Activated naive CD4-positive, alpha-beta T cell treated with anti-CD3 and anti-CD28 coated beads for 36 hours (primary cell): ENCODE data around the gene OBSL1. TPM values are rescaled to one million over a fixed set of nuclear protein-coding genes. Genes with fewer than 3 reads are reported as not detected.
A peak's percentile ranks its signal among the peaks of the same experiment; 100 is the strongest.

Experiments used
- CTCF ChIA-PET: fragments of 350-600 bp; sonication (Branson Sonifier 250); formaldehyde crosslinking; loops from one replicate; lab custom pipeline; 2021; ENCODE audit warnings: antibody characterized with exemption; lab: Charles Lee
- DNase-seq: peaks from one replicate; pipeline ENCODE4 v3.0.0-alpha.2; 2020
- H3K27ac Mint-ChIP-seq: one replicate; pipeline ENCODE4 v1.8.0; 2021; ENCODE audit warnings: mild to moderate bottlenecking, mixed read lengths
- H3K27me3 Mint-ChIP-seq: one replicate; pipeline ENCODE4 v1.8.0; 2021; ENCODE audit warnings: low read depth, mixed read lengths
- H3K36me3 Mint-ChIP-seq: one replicate; pipeline ENCODE4 v1.8.0; 2021; ENCODE audit warnings: low read depth, mixed read lengths
- H3K4me1 Mint-ChIP-seq: one replicate; pipeline ENCODE4 v1.8.0; 2021; ENCODE audit warnings: low read depth, mixed read lengths
- H3K4me3 Mint-ChIP-seq: one replicate; pipeline ENCODE4 v1.8.0; 2021; ENCODE audit warnings: mild to moderate bottlenecking, moderate library complexity, mixed read lengths
- H3K9me3 Mint-ChIP-seq: one replicate; pipeline ENCODE4 v1.8.0; 2021; ENCODE audit warnings: mixed read lengths
- intact Hi-C: fragments of 100-400 bp; cut with micrococcal nuclease; formaldehyde crosslinking; loops from one replicate; pipeline ENCODE4 v1.15.1; 2023
- total RNA-seq, 2 experiments: library from RNA; stranded (reverse); gene quantifications; one replicate each; pipeline ENCODE4 v1.2.3, GENCODE V29; 2021

The OBSL1 gene
- total RNA-seq, 2 experiments from 2014 or later: 1.5 to 1.6 TPM

DNA sequence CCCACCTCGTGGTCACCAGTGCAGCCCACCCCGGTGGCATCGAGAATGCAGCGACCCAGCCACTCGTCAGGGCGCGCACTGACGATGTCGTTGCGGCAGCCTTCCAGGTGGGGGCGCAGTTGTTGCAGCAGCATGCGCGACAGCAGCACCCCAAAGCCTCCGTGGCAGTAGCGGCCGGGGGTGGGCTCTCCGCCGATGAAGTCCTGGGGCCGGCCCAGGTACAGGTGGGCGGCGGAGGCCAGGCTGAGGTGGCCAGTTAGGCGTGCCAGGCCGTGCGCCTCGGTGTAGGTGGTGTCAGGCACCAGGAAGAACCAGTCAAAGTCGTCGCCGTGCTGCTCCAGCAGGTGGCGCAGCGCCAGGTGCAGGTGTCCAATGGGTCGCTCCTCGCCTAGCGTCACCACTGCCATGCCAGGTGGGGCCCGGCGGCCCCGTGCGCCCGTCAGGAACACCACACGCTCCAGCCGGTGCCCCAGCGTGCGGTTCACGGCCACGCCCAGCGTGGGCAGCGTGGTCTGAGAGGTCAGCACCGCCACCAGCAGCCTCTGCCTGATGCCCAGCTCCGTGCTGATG, 29.6 kb downstream of the OBSL1 start:
- intact Hi-C loops: loop anchor here (1.0 to 5.0 kb wide), 7 partner anchors 19 to 381 kb away; partner anchors contain the start of genes CNPPD1, GLB1L, NHEJ1 and RETREG2
- Mint-ChIP-seq H3K4me1 (peaks cover 20% of the 10 kb centered on the region), H3K27me3 (peaks cover 3% of the 10 kb centered on the region), H3K4me3 (peak overlapping the region; percentile 79), H3K36me3 (peaks cover 9% of the 10 kb centered on the region), H3K27ac (no peak overlapping the region), H3K9me3 (no peaks in the 10 kb centered on the region)
- peak; percentile 91 for DNase-seq
- CTCF ChIA-PET: interaction anchor here (0.6 to 6.0 kb wide), 36 partner anchors 7 to 1011 kb away, joined by 3 to 65 read pairs (median 5); partner anchors contain the start of genes GMPPA, OBSL1 and STK11IP

GRCh38 chr2:219540784-219541504, 30.4 kb downstream of the OBSL1 start:
- H3K4me3 Mint-ChIP-seq: no peak overlapping the region
- peaks cover 20% of the 10 kb centered on the region for H3K4me1 Mint-ChIP-seq
- H3K36me3 Mint-ChIP-seq: peaks cover 9% of the 10 kb centered on the region
- intact Hi-C loops: loop anchor here (1.0 to 5.0 kb wide), 6 partner anchors 19 to 364 kb away; partner anchors contain the start of genes CNPPD1, GLB1L, RETREG2 and STK16
- no peak for DNase-seq
- CTCF ChIA-PET: interaction anchor here (0.5 to 6.0 kb wide), 34 partner anchors 8 to 857 kb away, joined by 3 to 65 read pairs (median 4); partner anchors contain the start of genes GMPPA, OBSL1 and STK11IP
- H3K27ac Mint-ChIP-seq: no peak overlapping the region
- peaks cover 3% of the 10 kb centered on the region for H3K27me3 Mint-ChIP-seq
- H3K9me3 Mint-ChIP-seq: no peaks in the 10 kb centered on the region

GRCh38 chr2:219539926-219540678, 31.2 kb downstream of the OBSL1 start:
- Mint-ChIP-seq H3K4me3 (no peak overlapping the region), H3K27me3 (peaks cover 3% of the 10 kb centered on the region), H3K27ac (no peak overlapping the region), H3K4me1 (peaks cover 20% of the 10 kb centered on the region), H3K9me3 (no peaks in the 10 kb centered on the region), H3K36me3 (peaks cover 9% of the 10 kb centered on the region)
- CTCF ChIA-PET: interaction anchor here (0.5 to 6.0 kb wide), 16 partner anchors 9 to 150 kb away, joined by 3 to 65 read pairs (median 12); partner anchors contain the start of gene STK11IP
- no peak for DNase-seq
- intact Hi-C loops: loop anchor here (5.0 kb wide), 2 partner anchors 293 to 363 kb away; partner anchors contain the start of genes CNPPD1, GLB1L, RETREG2 and STK16

DNA sequence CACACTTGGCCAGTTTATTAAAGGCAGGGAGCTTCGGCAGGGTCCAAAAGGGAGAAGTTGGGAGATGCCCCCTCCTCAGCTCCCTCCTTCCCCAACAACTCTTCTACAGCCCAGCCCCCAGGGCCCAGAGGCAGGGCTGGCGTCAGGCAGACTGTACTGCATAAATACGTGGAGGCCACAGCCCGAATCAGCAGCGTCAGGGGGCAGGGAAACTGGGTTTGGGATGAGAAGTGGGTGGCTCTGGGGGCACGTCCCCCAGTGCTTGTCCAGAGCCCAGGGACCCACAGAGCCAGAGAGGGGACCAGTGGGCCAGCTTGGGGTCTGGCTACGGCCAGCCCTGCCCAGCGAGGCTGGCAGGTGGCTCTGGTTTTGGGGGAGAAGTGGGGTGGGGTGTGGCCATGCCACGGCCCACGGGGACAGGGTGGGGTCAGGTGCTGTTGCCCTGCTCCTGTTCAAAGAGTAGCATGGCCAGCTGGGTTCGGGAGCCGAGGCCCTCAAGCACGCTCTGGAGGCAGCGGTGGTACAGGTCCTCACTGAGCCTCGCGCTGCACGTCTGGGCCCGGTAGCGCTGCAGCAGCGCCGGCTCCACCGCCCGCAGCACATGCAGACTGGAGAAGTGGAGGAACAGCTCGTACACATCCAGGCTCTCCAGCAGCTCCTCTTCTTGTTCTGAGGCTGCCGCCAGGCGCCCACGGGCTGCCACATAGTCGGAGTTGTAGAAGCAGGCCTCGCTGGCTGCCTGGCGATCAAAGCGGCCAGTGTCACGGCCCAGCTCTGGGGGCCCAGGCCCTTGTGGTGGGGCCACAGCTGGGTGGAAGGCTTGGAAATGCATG, 32.2 kb downstream of the OBSL1 start:
- no peak overlapping the region for H3K27ac Mint-ChIP-seq
- CTCF ChIA-PET: interaction anchor here (0.6 to 6.0 kb wide), 5 partner anchors 10 to 147 kb away, joined by 3 to 65 read pairs (median 55); no protein-coding TSS in a partner anchor
- H3K4me1 Mint-ChIP-seq: peaks cover 13% of the 10 kb centered on the region
- H3K27me3 Mint-ChIP-seq: no peaks in the 10 kb centered on the region
- H3K36me3 Mint-ChIP-seq: peaks cover 9% of the 10 kb centered on the region
- H3K9me3 Mint-ChIP-seq: no peaks in the 10 kb centered on the region
- intact Hi-C loops: no loop called here
- no peak overlapping the region for H3K4me3 Mint-ChIP-seq
- no peak for DNase-seq

DNA sequence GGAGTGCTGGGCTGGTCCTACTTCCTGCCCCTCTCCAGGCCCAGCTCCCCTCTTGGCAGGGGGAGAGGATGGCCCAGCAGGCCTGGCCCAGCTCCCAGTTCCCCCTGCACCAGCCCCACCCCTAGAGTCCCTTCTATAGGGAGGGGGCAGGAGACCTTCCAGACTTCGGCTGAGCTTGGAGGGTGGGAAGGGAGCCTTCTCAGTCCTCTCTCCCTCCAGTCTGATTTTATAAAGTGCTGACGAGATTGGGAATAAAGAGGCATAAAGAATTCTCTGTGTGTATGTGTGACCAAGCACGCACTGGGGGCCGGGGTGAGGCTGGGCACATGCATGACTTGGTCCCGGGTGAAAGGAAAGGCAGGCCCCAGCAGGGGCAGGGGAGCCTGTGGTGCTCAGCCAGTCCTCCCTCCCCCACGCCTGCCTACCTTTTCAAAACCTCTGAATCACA, 32.8 kb downstream of the OBSL1 start:
- H3K9me3 Mint-ChIP-seq: no peaks in the 10 kb centered on the region
- CTCF ChIA-PET: interaction anchor here (0.6 to 6.0 kb wide), 4 partner anchors 9 to 103 kb away, joined by 3 to 65 read pairs (median 30); a partner anchor contains a TSS
- DNase-seq: no peak
- H3K4me3 Mint-ChIP-seq: no peak overlapping the region
- intact Hi-C loops: no loop called here
- H3K27ac Mint-ChIP-seq: no peak overlapping the region
- peaks cover 9% of the 10 kb centered on the region for H3K36me3 Mint-ChIP-seq
- no peaks in the 10 kb centered on the region for H3K27me3 Mint-ChIP-seq
- peaks cover 13% of the 10 kb centered on the region for H3K4me1 Mint-ChIP-seq

- peaks cover 13% of the 10 kb centered on the region for H3K4me1 Mint-ChIP-seq
- intact Hi-C loops: no loop called here
- no peaks in the 10 kb centered on the region for H3K27me3 Mint-ChIP-seq
These were observed 33.5 kb downstream of the OBSL1 start for GRCh38 chr2:219537657-219538488.

DNA sequence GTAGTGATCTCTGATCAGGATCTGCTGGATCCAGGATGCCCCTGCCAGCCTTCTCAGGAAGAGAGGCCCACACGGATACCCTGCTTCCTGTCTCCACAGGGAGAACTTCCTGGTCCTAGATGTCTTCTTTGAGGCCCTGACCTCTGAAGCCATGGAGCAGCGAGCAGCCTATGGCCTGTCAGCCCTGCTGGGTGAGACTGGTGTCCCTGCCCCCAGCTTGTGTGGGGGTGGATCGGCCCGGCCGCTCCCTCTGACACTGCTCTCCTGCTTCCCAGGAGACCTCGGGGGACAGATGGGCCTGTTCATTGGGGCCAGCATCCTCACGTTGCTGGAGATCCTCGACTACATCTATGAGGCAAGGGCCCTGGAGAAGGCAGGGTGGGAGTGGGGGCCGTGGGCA, 34.4 kb downstream of the OBSL1 start:
- no peak for DNase-seq
- Mint-ChIP-seq H3K27ac (no peak overlapping the region), H3K4me1 (peaks cover 5% of the 10 kb centered on the region), H3K27me3 (no peaks in the 10 kb centered on the region), H3K4me3 (no peak overlapping the region), H3K9me3 (no peaks in the 10 kb centered on the region), H3K36me3 (peaks cover 9% of the 10 kb centered on the region)
- intact Hi-C loops: no loop called here
- CTCF ChIA-PET: interaction anchor here (5.5 kb wide), 1 partner anchor 8 kb away, joined by 65 read pairs; no protein-coding TSS in a partner anchor

More at GRCh38 chr2:219537657-219538488, 33.5 kb downstream of the OBSL1 start:
- no peak overlapping the region for H3K27ac Mint-ChIP-seq
- H3K4me3 Mint-ChIP-seq: no peak overlapping the region
- CTCF ChIA-PET: interaction anchor here (0.6 to 5.5 kb wide), 3 partner anchors 9 to 104 kb away, joined by 3 to 65 read pairs (median 3); a partner anchor contains a TSS
- H3K36me3 Mint-ChIP-seq: peaks cover 9% of the 10 kb centered on the region
- H3K9me3 Mint-ChIP-seq: no peaks in the 10 kb centered on the region
- DNase-seq: no peak

- no peak overlapping the region for H3K27ac Mint-ChIP-seq
- peaks cover 2% of the 10 kb centered on the region for H3K4me1 Mint-ChIP-seq
- no peak for DNase-seq
- no peak overlapping the region for H3K4me3 Mint-ChIP-seq
- peaks cover 9% of the 10 kb centered on the region for H3K36me3 Mint-ChIP-seq
- intact Hi-C loops: no loop called here
- no peaks in the 10 kb centered on the region for H3K9me3 Mint-ChIP-seq
- CTCF ChIA-PET: no interaction called here
- H3K27me3 Mint-ChIP-seq: peaks cover under 1% of the 10 kb centered on the region
These were observed 34.9 kb downstream of the OBSL1 start for GRCh38 chr2:219536425-219536824.

DNA sequence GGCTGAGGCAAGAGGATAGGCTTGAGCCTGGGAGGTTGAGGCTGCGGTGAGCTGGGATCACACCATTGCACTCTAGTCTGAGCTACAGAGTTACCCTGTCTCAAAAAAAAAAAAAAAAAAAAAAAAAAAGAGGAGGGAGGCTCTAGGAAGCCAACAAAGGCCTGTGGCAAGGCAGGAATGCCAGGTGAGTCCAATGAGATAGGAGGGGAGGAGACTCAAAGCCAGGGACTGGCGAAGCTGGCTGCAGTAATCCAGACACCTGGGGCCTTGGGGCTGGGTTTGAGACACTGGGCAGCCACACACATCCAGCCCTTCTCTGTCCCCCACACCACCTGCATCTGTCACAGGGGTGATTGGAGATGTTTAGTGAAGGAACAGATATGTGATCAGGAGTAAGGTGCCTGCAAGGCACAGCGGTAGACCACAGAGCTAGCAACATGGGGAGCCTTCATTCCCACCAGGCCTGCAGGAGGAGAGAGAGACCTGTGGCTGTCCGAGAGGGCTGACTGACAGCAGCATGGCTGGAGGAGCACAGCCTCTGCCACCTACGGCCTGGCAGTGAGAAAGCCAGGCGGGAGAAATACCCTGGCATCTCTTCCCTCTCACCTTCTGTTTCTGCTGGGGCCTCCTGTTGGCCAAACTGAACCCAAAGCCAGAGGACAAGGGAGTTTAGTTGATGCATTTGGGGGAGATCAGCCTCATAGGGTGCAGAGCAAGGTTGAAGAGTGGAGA, 37.2 kb downstream of the OBSL1 start:
- H3K4me3 Mint-ChIP-seq: no peak overlapping the region
- no peaks in the 10 kb centered on the region for H3K9me3 Mint-ChIP-seq
- CTCF ChIA-PET: interaction anchor here (0.6 to 1.1 kb wide), 4 partner anchors 39 to 412 kb away, joined by 3 to 4 read pairs (median 4); a partner anchor contains a TSS
- no peak overlapping the region for H3K27ac Mint-ChIP-seq
- DNase-seq: no peak
- no peaks in the 10 kb centered on the region for H3K4me1 Mint-ChIP-seq
- intact Hi-C loops: no loop called here
- peaks cover 21% of the 10 kb centered on the region for H3K27me3 Mint-ChIP-seq
- peaks cover 4% of the 10 kb centered on the region for H3K36me3 Mint-ChIP-seq

DNA sequence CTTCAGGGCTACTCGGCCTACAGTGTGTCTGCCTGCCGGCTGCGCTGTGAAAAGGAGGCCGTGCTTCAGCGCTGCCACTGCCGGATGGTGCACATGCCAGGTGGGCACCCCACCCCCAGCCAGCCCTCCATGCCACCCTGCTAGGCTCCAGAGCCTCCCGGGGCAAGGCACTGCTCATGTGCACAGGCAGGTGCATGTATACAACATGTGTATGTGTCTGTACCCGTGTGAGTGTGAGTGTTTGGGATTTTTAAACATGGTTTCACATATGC, 39.0 kb downstream of the OBSL1 start:
- no peak for DNase-seq
- H3K4me3 Mint-ChIP-seq: no peak overlapping the region
- no peaks in the 10 kb centered on the region for H3K9me3 Mint-ChIP-seq
- CTCF ChIA-PET: interaction anchor here (0.9 to 8.1 kb wide), 7 partner anchors 7 to 180 kb away, joined by 3 to 211 read pairs (median 4); partner anchors contain the start of genes GMPPA and STK11IP
- peaks cover 34% of the 10 kb centered on the region for H3K27me3 Mint-ChIP-seq
- H3K4me1 Mint-ChIP-seq: no peaks in the 10 kb centered on the region
- no peaks in the 10 kb centered on the region for H3K36me3 Mint-ChIP-seq
- intact Hi-C loops: no loop called here
- H3K27ac Mint-ChIP-seq: no peak overlapping the region
